ENCODE data around the gene ERC1. TPM values are rescaled to one million over a fixed set of nuclear protein-coding genes. Genes with fewer than 3 reads are reported as not detected.

ERC1 gene
- total RNA-seq, 1 experiment from 2014 or later = 55.1 TPM

DNA sequence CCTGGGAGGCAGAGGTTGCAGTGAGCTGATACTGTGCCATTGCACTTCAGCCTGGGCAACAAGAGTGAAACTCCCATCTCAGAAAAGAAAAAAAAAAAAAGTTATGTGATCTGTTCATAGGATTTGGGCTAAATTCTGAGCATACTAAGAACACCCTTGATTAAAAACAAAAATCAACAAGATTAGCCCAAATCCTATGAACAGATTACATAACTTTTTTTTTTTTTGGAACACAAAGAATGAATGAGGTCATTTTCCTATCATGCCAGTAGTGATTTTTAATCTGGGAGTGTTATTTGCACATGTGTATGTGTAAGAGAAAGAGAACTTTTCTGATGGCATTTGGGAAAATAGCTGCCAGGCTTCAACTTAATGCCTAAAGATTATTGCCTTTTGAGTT lies 208.7 kb downstream of the ERC1 start:
- TF ChIP-seq, protein P1, sequence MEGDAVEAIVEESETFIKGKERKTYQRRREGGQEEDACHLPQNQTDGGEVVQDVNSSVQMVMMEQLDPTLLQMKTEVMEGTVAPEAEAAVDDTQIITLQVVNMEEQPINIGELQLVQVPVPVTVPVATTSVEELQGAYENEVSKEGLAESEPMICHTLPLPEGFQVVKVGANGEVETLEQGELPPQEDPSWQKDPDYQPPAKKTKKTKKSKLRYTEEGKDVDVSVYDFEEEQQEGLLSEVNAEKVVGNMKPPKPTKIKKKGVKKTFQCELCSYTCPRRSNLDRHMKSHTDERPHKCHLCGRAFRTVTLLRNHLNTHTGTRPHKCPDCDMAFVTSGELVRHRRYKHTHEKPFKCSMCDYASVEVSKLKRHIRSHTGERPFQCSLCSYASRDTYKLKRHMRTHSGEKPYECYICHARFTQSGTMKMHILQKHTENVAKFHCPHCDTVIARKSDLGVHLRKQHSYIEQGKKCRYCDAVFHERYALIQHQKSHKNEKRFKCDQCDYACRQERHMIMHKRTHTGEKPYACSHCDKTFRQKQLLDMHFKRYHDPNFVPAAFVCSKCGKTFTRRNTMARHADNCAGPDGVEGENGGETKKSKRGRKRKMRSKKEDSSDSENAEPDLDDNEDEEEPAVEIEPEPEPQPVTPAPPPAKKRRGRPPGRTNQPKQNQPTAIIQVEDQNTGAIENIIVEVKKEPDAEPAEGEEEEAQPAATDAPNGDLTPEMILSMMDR (IDR thresholded peaks at IDR 0.05; ENCODE audit: unreplicated experiment) = no peak
- intact Hi-C loops (cut with micrococcal nuclease) = no loop called here
- no peak for DNase-seq (ENCODE audit: unreplicated experiment)
- CTCF ChIA-PET = no interaction called here
- Mint-ChIP-seq H3K27ac (ENCODE audit: low read depth, unreplicated experiment) (no peak overlapping the region), H3K9me3 (ENCODE audit: unreplicated experiment) (no peaks in the 10 kb centered on the region), H3K4me3 (ENCODE audit: unreplicated experiment) (no peak overlapping the region), H3K27me3 (ENCODE audit: insufficient read depth, unreplicated experiment) (no peaks in the 10 kb centered on the region), H3K4me1 (ENCODE audit: insufficient read depth, unreplicated experiment) (no peaks in the 10 kb centered on the region), H3K36me3 (ENCODE audit: insufficient read depth, unreplicated experiment) (peaks cover 19% of the 10 kb centered on the region)
- no TSS peak for BruUV-seq (replicated peaks)
- POLR2A ChIA-PET = no interaction called here

DNA sequence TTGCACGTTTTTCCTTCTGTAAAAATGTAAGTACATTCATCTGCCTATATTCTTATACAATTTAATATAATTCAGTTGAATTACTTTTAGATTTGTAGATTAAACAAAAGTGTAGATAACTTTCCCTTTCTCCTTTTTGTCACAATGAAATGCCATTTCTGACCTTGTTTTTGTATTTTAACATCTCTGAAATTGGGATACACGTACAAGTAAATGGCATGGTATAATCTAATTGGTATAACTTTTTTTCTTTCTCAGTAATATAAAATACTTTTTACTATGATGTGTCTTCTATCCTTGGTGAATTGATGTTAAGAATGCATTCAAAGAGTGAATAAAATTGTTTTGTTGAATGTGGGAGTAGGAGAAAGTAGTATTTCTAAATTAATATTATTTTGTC lies 210.0 kb downstream of the ERC1 start:
- BruUV-seq (replicated peaks) = no TSS peak
- intact Hi-C loops (cut with micrococcal nuclease) = no loop called here
- CTCF ChIA-PET = no interaction called here
- TF ChIP-seq, protein P1 (IDR thresholded peaks at IDR 0.05; ENCODE audit: unreplicated experiment) = no peak
- POLR2A ChIA-PET = no interaction called here
- Mint-ChIP-seq H3K4me1 (ENCODE audit: insufficient read depth, unreplicated experiment) (no peaks in the 10 kb centered on the region), H3K9me3 (ENCODE audit: unreplicated experiment) (no peaks in the 10 kb centered on the region), H3K36me3 (ENCODE audit: insufficient read depth, unreplicated experiment) (peaks cover 19% of the 10 kb centered on the region), H3K27me3 (ENCODE audit: insufficient read depth, unreplicated experiment) (no peaks in the 10 kb centered on the region), H3K27ac (ENCODE audit: low read depth, unreplicated experiment) (no peak overlapping the region), H3K4me3 (ENCODE audit: unreplicated experiment) (no peak overlapping the region)
- no peak for DNase-seq (ENCODE audit: unreplicated experiment)

DNA sequence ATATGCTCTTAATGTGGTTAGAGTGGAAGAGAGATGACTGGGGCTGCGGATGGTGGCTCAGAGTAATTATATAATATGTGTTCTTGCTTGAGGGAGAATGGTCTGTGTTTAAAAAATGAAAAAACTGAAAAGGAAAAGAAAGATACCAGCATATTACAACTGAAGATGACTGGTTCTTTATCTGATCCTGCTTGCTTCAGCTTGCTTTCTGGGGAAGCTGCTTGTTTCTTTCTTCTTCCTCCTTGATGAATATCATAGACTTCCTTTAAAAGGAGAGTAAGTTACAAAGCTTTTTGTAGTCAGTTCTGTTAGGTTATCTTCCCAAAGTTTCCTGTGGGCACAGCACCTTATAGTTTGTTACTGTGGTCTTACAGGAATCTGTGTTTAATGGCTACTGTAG lies 210.9 kb downstream of the ERC1 start:
- CTCF ChIA-PET = no interaction called here
- H3K9me3 Mint-ChIP-seq (ENCODE audit: unreplicated experiment) = no peaks in the 10 kb centered on the region
- POLR2A ChIA-PET = interaction anchor here (1.5 kb wide), 1 partner anchor 10 kb away, joined by 3 read pairs; no protein-coding TSS in a partner anchor
- no TSS peak for BruUV-seq (replicated peaks)
- peaks cover 19% of the 10 kb centered on the region for H3K36me3 Mint-ChIP-seq (ENCODE audit: insufficient read depth, unreplicated experiment)
- no peaks in the 10 kb centered on the region for H3K4me1 Mint-ChIP-seq (ENCODE audit: insufficient read depth, unreplicated experiment)
- intact Hi-C loops (cut with micrococcal nuclease) = no loop called here
- no peaks in the 10 kb centered on the region for H3K27me3 Mint-ChIP-seq (ENCODE audit: insufficient read depth, unreplicated experiment)
- no peak for DNase-seq (ENCODE audit: unreplicated experiment)
- TF ChIP-seq, protein P1 (IDR thresholded peaks at IDR 0.05; ENCODE audit: unreplicated experiment) = no peak
- H3K4me3 Mint-ChIP-seq (ENCODE audit: unreplicated experiment) = no peak overlapping the region
- H3K27ac Mint-ChIP-seq (ENCODE audit: low read depth, unreplicated experiment) = no peak overlapping the region

DNA sequence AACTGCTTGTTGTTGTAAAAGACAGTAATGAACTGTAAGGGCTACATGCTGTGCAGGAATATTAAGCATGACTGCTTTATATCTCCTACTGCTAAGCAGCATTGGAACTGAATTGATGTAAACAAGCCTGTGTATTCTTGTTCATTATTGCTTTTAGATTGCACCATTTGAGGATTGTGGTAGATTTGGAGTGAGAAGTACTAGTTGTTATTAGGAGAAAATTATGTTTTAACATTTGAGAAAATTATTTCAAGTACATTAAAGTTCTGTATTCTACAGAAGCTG lies 212.7 kb downstream of the ERC1 start:
- intact Hi-C loops (cut with micrococcal nuclease) = no loop called here
- H3K27ac Mint-ChIP-seq (ENCODE audit: low read depth, unreplicated experiment) = no peak overlapping the region
- H3K27me3 Mint-ChIP-seq (ENCODE audit: insufficient read depth, unreplicated experiment) = no peaks in the 10 kb centered on the region
- BruUV-seq (replicated peaks) = no TSS peak
- no peaks in the 10 kb centered on the region for H3K9me3 Mint-ChIP-seq (ENCODE audit: unreplicated experiment)
- DNase-seq (ENCODE audit: unreplicated experiment) = no peak
- ChIA-PET POLR2A (interaction anchor here (0.9 to 1.5 kb wide), 4 partner anchors 9 to 220 kb away, joined by 3 to 5 read pairs (median 3); no protein-coding TSS in a partner anchor), CTCF (no interaction called here)
- H3K4me3 Mint-ChIP-seq (ENCODE audit: unreplicated experiment) = no peak overlapping the region
- H3K4me1 Mint-ChIP-seq (ENCODE audit: insufficient read depth, unreplicated experiment) = no peaks in the 10 kb centered on the region
- TF ChIP-seq, protein P1 (IDR thresholded peaks at IDR 0.05; ENCODE audit: unreplicated experiment) = no peak
- H3K36me3 Mint-ChIP-seq (ENCODE audit: insufficient read depth, unreplicated experiment) = peaks cover 7% of the 10 kb centered on the region
